Neutrophil (primary cell): ENCODE results near the gene HOMER1.

ENCODE experiments used
- H3K27ac ChIP-seq: fragments of 200-600 bp; sonication (generic); 2 replicates; pipeline ENCODE4 v1.5.1; 2016; ENCODE audit warnings: mild to moderate bottlenecking, moderate library complexity
- H3K27me3 ChIP-seq: fragments of 200-600 bp; sonication (generic); 2 replicates; pipeline ENCODE4 v1.6.0; 2016; ENCODE audit warnings: mild to moderate bottlenecking
- H3K36me3 ChIP-seq: fragments of 200-600 bp; sonication (generic); 2 replicates; pipeline ENCODE4 v1.5.1; 2017
- H3K4me1 ChIP-seq, 2 experiments: fragments of 200-600 bp in 1 of 2; sonication (generic) in 1 of 2; 1 replicate in 1 of 2; 2 replicates in 1 of 2; pipeline versions ENCODE4 v1.5.1 to v1.6.1; 2013 to 2016; ENCODE audit warnings: low read depth in 1 of 2, low read length in 1 of 2, mild to moderate bottlenecking in 1 of 2, moderate library complexity in 1 of 2; ENCODE audit not compliant: control insufficient read depth in 1 of 2, insufficient read depth in 1 of 2
- H3K4me3 ChIP-seq, 2 experiments: fragments of 200-600 bp in 1 of 2; sonication (generic) in 1 of 2; 1 replicate in 1 of 2; 2 replicates in 1 of 2; pipeline ENCODE4 v1.5.1; 2013 to 2016; ENCODE audit warnings: low read depth in 1 of 2, low read length in 1 of 2, mild to moderate bottlenecking in 1 of 2, moderate library complexity in 1 of 2
- H3K9me3 ChIP-seq: fragments of 200-600 bp; sonication (generic); 2 replicates; pipeline ENCODE4 v1.5.1; 2016
- TF ChIP-seq, protein P1 (sequence below): fragments of 200-600 bp; sonication (generic); IDR thresholded peaks from 2 replicates; pipeline ENCODE4 v1.5.1; 2016; ENCODE audit warnings: antibody characterized with exemption

Gene HOMER1

DNA sequence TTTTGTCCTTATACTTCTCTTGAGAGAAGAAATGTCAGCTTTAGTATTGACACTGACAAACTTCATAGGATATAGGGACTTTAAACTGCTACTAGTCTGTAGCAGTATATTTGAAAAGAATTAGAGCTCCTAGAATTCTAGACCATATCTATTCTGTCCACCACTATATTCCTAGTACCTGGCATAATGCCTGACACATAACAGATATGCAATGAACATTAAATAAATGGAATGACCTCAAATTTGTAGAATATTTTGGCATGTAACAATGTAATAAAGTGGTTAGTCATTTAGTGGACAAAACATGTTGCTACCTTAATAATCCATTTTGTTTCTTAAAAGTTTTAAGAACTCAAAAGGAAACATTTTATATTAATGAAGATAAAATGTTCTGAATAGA, 57.5 kb downstream of the HOMER1 start:
- no peaks in the 10 kb centered on the region for H3K36me3 ChIP-seq
- H3K9me3 ChIP-seq = no peaks in the 10 kb centered on the region
- peaks cover 67% of the 10 kb centered on the region for H3K27me3 ChIP-seq
- H3K4me1 ChIP-seq = no peaks in the 10 kb centered on the region
- no peak overlapping the region for H3K4me3 ChIP-seq
- no peak overlapping the region for H3K27ac ChIP-seq
- TF ChIP-seq, protein P1, sequence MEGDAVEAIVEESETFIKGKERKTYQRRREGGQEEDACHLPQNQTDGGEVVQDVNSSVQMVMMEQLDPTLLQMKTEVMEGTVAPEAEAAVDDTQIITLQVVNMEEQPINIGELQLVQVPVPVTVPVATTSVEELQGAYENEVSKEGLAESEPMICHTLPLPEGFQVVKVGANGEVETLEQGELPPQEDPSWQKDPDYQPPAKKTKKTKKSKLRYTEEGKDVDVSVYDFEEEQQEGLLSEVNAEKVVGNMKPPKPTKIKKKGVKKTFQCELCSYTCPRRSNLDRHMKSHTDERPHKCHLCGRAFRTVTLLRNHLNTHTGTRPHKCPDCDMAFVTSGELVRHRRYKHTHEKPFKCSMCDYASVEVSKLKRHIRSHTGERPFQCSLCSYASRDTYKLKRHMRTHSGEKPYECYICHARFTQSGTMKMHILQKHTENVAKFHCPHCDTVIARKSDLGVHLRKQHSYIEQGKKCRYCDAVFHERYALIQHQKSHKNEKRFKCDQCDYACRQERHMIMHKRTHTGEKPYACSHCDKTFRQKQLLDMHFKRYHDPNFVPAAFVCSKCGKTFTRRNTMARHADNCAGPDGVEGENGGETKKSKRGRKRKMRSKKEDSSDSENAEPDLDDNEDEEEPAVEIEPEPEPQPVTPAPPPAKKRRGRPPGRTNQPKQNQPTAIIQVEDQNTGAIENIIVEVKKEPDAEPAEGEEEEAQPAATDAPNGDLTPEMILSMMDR = no peak

DNA sequence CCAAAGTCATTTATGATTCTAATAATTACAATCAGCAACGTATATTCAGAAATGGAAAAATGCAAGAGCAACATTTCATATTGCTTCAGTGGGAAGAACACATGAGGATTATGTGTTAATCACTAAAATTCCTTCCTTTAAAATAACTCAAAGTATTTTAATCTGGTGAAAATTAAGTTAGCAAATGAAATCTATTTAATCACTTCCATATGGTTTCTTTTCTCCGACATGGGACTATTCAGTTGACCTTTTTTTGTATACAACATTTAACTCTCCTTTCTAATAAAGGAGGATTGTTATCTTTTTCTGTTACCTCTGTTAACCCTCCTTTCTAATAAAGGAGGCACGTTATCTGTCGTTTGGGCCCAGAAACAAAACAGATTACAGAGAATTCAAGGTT, 59.9 kb downstream of the HOMER1 start:
- H3K27ac ChIP-seq = no peak overlapping the region
- TF ChIP-seq, protein P1 = no peak
- H3K4me1 ChIP-seq = no peaks in the 10 kb centered on the region
- peaks cover 56% of the 10 kb centered on the region for H3K27me3 ChIP-seq
- H3K4me3 ChIP-seq = no peak overlapping the region
- H3K9me3 ChIP-seq = no peaks in the 10 kb centered on the region
- no peaks in the 10 kb centered on the region for H3K36me3 ChIP-seq

DNA sequence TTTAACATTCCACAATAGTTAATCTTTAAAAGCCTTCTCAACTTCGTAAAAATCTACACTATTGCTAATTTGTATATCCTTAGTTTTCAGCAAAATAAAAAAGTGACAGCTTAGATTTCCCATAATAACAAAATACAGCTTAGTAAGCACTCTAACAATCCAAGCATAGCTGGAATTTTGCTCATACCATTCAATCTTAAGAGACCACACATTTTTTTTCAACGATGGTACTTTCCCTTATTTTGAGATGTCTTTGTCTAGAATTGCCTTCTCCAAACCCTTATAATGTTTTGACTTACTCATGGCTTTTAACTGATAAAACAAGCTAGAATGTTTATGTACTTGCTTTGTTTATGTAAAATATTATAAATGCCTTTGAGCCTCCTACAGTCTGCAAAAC, 65.6 kb downstream of the HOMER1 start:
- TF ChIP-seq, protein P1 = no peak
- no peak overlapping the region for H3K27ac ChIP-seq

DNA sequence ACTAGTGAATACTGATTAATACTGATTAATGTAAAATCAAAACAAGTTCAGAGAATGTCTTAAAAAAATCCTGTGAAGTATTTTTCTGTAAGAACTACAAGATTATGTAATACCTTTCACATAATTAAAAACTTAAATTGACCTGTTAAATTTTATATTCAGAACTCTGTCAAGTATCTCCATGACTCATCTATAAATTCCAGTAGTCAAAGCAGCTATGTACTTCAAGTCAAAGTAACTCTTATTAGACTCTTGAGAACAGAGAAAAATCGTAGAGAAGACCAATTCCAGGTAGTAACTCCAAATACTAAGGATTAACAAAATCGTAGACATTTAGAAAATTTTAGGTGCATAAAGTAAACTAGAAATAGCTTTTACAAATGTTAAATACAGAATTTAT, 77.1 kb downstream of the HOMER1 start:
- no peaks in the 10 kb centered on the region for H3K4me1 ChIP-seq
- H3K27me3 ChIP-seq = peaks cover 6% of the 10 kb centered on the region
- TF ChIP-seq, protein P1 = no peak
- H3K36me3 ChIP-seq = no peaks in the 10 kb centered on the region
- H3K27ac ChIP-seq = no peak overlapping the region
- no peaks in the 10 kb centered on the region for H3K9me3 ChIP-seq
- no peak overlapping the region for H3K4me3 ChIP-seq

More for the DNA sequence above, 65.6 kb downstream of the HOMER1 start:
- H3K9me3 ChIP-seq = no peaks in the 10 kb centered on the region
- no peaks in the 10 kb centered on the region for H3K4me1 ChIP-seq
- H3K27me3 ChIP-seq = peaks cover 12% of the 10 kb centered on the region
- no peak overlapping the region for H3K4me3 ChIP-seq
- H3K36me3 ChIP-seq = no peaks in the 10 kb centered on the region

DNA sequence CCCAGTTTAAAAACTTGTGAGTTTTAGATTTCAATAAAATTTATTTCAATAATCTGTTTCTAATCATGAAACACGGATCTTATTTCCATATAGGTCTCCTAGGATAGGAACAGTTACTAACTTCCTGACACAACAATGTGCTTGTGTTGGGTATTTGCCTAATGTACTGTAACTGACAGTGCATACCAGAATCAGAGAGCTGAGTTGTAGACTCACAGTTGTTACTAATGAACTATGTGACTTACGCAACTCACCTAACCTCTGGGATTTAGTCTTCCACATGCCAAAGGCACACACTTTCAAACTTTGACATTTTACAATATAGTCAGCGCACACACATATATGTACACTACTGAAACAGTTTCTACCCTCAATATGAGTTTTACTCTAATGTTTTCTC, 77.7 kb downstream of the HOMER1 start:
- peaks cover 6% of the 10 kb centered on the region for H3K27me3 ChIP-seq
- TF ChIP-seq, protein P1 = no peak
- H3K9me3 ChIP-seq = no peaks in the 10 kb centered on the region
- no peak overlapping the region for H3K4me3 ChIP-seq
- H3K36me3 ChIP-seq = no peaks in the 10 kb centered on the region
- no peak overlapping the region for H3K27ac ChIP-seq
- no peaks in the 10 kb centered on the region for H3K4me1 ChIP-seq

DNA sequence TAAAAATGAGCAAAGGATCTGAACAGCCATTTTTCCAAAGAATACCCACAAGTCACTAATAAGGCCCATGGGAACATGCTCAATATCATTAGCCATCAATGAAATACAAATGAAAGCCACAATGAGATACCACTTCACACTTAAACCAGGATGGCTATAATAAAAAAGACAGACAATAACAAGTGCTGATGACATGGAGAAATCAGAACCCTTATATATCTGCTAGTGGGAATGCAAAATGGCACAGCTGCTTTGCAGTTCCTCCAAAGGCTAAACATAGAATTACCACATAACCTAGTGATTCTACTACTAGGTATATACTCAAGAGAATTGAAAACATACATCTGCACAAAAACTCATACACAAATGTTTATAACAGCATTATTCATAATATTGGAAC, 83.7 kb downstream of the HOMER1 start:
- Histone ChIP-seq H3K36me3 (no peaks in the 10 kb centered on the region), H3K4me3 (no peak overlapping the region), H3K9me3 (no peaks in the 10 kb centered on the region), H3K4me1 (no peaks in the 10 kb centered on the region), H3K27ac (no peak overlapping the region), H3K27me3 (peaks cover 6% of the 10 kb centered on the region)
- TF ChIP-seq, protein P1 = no peak
